Esophagus muscularis mucosa (tissue), 4 donors: Measurements from ENCODE around the gene OGFRL1. TPM values are rescaled to one million over a fixed set of nuclear protein-coding genes. Genes with fewer than 3 reads are reported as not detected.

Source experiments
- DNase-seq: peaks from one replicate; pipeline ENCODE4 v3.0.0-alpha.2; 2017; ENCODE audit errors: extremely low spot score
- H3K27ac ChIP-seq, 4 donors: fragments of 200-600 bp; sonication (generic); replicated peaks in 1 of 4; 1 replicate in 3 of 4; 2 replicates in 1 of 4; pipeline ENCODE4 v1.5.1; 2016 to 2019; ENCODE audit warnings: mild to moderate bottlenecking in 1 of 4
- H3K27me3 ChIP-seq, 4 donors: fragments of 200-600 bp; sonication (generic); one replicate each; pipeline versions ENCODE4 v1.5.1 to v1.6.0; 2016 to 2019
- H3K36me3 ChIP-seq, 4 donors: fragments of 200-600 bp; sonication (generic); one replicate each; pipeline ENCODE4 v1.5.1; 2016 to 2019
- H3K4me1 ChIP-seq, 4 donors: fragments of 200-600 bp; sonication (generic); one replicate each; pipeline ENCODE4 v1.5.1; 2016 to 2019
- H3K4me3 ChIP-seq, 4 donors: fragments of 200-600 bp; sonication (generic); 1 replicate in 2 of 4; 2 replicates in 2 of 4; pipeline ENCODE4 v1.5.1; 2016 to 2019; ENCODE audit warnings: mild to moderate bottlenecking in 4 of 4, moderate library complexity in 1 of 4
- H3K9me3 ChIP-seq, 4 donors: fragments of 200-600 bp; sonication (generic); 1 replicate in 3 of 4; 2 replicates in 1 of 4; pipeline ENCODE4 v1.5.1; 2016 to 2019
- CTCF ChIP-seq, 3 experiments: fragments of 200-600 bp in 2 of 3; fragments of 450-650 bp in 1 of 3; sonication (generic) in 2 of 3; IDR thresholded peaks; one replicate each; pipeline ENCODE4 v1.5.1; 2017 to 2019; ENCODE audit warnings: antibody characterized with exemption in 3 of 3, mild to moderate bottlenecking in 2 of 3, moderate library complexity in 1 of 3
- EP300 ChIP-seq: sonication (generic); formaldehyde crosslinking; IDR thresholded peaks from one replicate; pipeline ENCODE4 v1.6.1; 2017; ENCODE audit warnings: antibody characterized with exemption
- POLR2A ChIP-seq: fragments of 450-650 bp; IDR thresholded peaks from one replicate; pipeline ENCODE4 v1.6.1; 2017; ENCODE audit warnings: antibody characterized with exemption, moderate library complexity, mild to moderate bottlenecking, low read depth
- POLR2AphosphoS5 ChIP-seq, 2 donors: sonication (generic); formaldehyde crosslinking; IDR thresholded peaks; one replicate each; pipeline ENCODE4 v1.6.1; 2017; ENCODE audit warnings: antibody characterized with exemption in 2 of 2
- WGBS: methylation state at CpG from one replicate; pipeline ENCODE4 v1.1.5; 2018; 5-methylcytosine and 5-hydroxymethylcytosine counted together
- intact Hi-C: fragments of 100-400 bp; cut with DNase I; formaldehyde crosslinking; loops from one replicate; pipeline ENCODE4 v1.15.1; 2023
- total RNA-seq, 4 donors: library from RNA; depleted of rRNA; stranded (reverse); fragments of >200 nt; gene quantifications; one replicate each; pipeline versions ENCODE4 v1.1.0 to v1.2.1, GENCODE V29; 2016

The OGFRL1 gene
- total RNA-seq, 4 donors from 2014 or later, result 29.2 to 48.2 (median 40.8) TPM

- no peak for DNase-seq
- no peak overlapping the region for H3K4me3 ChIP-seq
- 91% methylated on average over 4 of the region's 4 CpGs for WGBS
- H3K27me3 ChIP-seq, result no peaks in the 10 kb centered on the region
- H3K36me3 ChIP-seq, result no peaks in the 10 kb centered on the region
- peaks cover 4 to 13% (median 8%) of the 10 kb centered on the region in 4 donors for H3K4me1 ChIP-seq
- no peaks in the 10 kb centered on the region for H3K9me3 ChIP-seq
- TF ChIP-seq CTCF (IDR thresholded peaks at IDR 0.05) (no peak), EP300 (no peak), POLR2A (no peak), POLR2AphosphoS5 (IDR thresholded peaks at IDR 0.05) (no peak)
- intact Hi-C loops, result no loop called here
- H3K27ac ChIP-seq, result no peak overlapping the region
Observed at GRCh38 chr6:71338540-71339316, 50.1 kb downstream of the OGFRL1 start.

- DNase-seq, result no peak
- H3K27ac ChIP-seq, result no peak overlapping the region
- intact Hi-C loops, result no loop called here
- no peaks in the 10 kb centered on the region for H3K36me3 ChIP-seq
- H3K4me3 ChIP-seq, result no peak overlapping the region
- H3K27me3 ChIP-seq, result no peaks in the 10 kb centered on the region
- H3K9me3 ChIP-seq, result no peaks in the 10 kb centered on the region
- 79% methylated on average over 2 of the region's 2 CpGs for WGBS
- no peak for TF ChIP-seq EP300
- TF ChIP-seq POLR2A, result no peak
- no peak for TF ChIP-seq CTCF (IDR thresholded peaks at IDR 0.05)
- TF ChIP-seq POLR2AphosphoS5 (IDR thresholded peaks at IDR 0.05), result no peak
- peaks cover 0 to 9% (median 6%) of the 10 kb centered on the region in 4 donors for H3K4me1 ChIP-seq
Observed at GRCh38 chr6:71342772-71343171, 54.2 kb downstream of the OGFRL1 start.

GRCh38 chr6:71345476-71346333 lies 57.1 kb downstream of the OGFRL1 start:
- H3K27ac ChIP-seq, result no peak overlapping the region
- no peaks in the 10 kb centered on the region for H3K27me3 ChIP-seq
- no peak for DNase-seq
- 79% methylated on average over 5 of the region's 5 CpGs for WGBS
- H3K4me1 ChIP-seq, result peaks cover 14 to 19% (median 16%) of the 10 kb centered on the region in 4 donors
- intact Hi-C loops, result no loop called here
- no peak for TF ChIP-seq CTCF (IDR thresholded peaks at IDR 0.05)
- TF ChIP-seq POLR2A, result no peak
- no peak for TF ChIP-seq POLR2AphosphoS5 (IDR thresholded peaks at IDR 0.05)
- TF ChIP-seq EP300, result no peak
- no peak overlapping the region for H3K4me3 ChIP-seq
- H3K36me3 ChIP-seq, result no peaks in the 10 kb centered on the region
- no peaks in the 10 kb centered on the region for H3K9me3 ChIP-seq

- no peak overlapping the region for H3K27ac ChIP-seq
- no peak overlapping the region for H3K4me3 ChIP-seq
- intact Hi-C loops, result no loop called here
- H3K9me3 ChIP-seq, result no peaks in the 10 kb centered on the region
- H3K27me3 ChIP-seq, result no peaks in the 10 kb centered on the region
- no peaks in the 10 kb centered on the region for H3K36me3 ChIP-seq
- no peak for DNase-seq
- TF ChIP-seq POLR2A (no peak), CTCF (IDR thresholded peaks at IDR 0.05) (no peak), EP300 (no peak), POLR2AphosphoS5 (IDR thresholded peaks at IDR 0.05) (no peak)
- H3K4me1 ChIP-seq, result peaks cover 20 to 25% (median 22%) of the 10 kb centered on the region in 4 donors
Observed at GRCh38 chr6:71346334-71346694, 57.7 kb downstream of the OGFRL1 start.
